Fibroblast of lung (primary cell): ENCODE results near the gene ARHGEF6. TPM values are rescaled to one million over a fixed set of nuclear protein-coding genes. Genes with fewer than 3 reads are reported as not detected.

Experiments used
- DNase-seq, 2 donors: peaks; one replicate each; pipeline versions ENCODE4 v3.0.0 to v3.0.0-alpha.2; 2010; ENCODE audit warnings: low read depth in 2 of 2
- H2AFZ ChIP-seq: 2 replicates; pipeline ENCODE4 v1.5.1; 2012; ENCODE audit warnings: low read length, control low read depth, inconsistent platforms
- H3K27ac ChIP-seq: 2 replicates; pipeline ENCODE4 v1.5.1; 2011; ENCODE audit warnings: low read length, control low read depth; ENCODE audit not compliant: insufficient read depth
- H3K27me3 ChIP-seq: 2 replicates; pipeline ENCODE4 v1.5.1; 2011; ENCODE audit warnings: mild to moderate bottlenecking, low read length; ENCODE audit not compliant: control insufficient read depth, insufficient read depth
- H3K36me3 ChIP-seq: 2 replicates; pipeline ENCODE4 v1.5.1; 2011; ENCODE audit warnings: low read length; ENCODE audit not compliant: control insufficient read depth, insufficient read depth
- H3K4me1 ChIP-seq: 2 replicates; pipeline ENCODE4 v1.5.1; 2011; ENCODE audit warnings: low read length; ENCODE audit not compliant: control insufficient read depth, insufficient read depth; ENCODE audit errors: extremely low read depth
- H3K4me2 ChIP-seq: 2 replicates; pipeline ENCODE4 v1.5.1; 2011; ENCODE audit warnings: low read length, control low read depth; ENCODE audit not compliant: insufficient read depth; ENCODE audit errors: extremely low read depth
- H3K4me3 ChIP-seq, 4 experiments: fragments of 200-600 bp in 1 of 4; sonication (generic) in 1 of 4; replicated peaks in 1 of 4; 2 replicates each; pipeline ENCODE4 v1.5.1; 2011 to 2016; ENCODE audit warnings: low read length in 4 of 4, low read depth in 3 of 4, mild to moderate bottlenecking in 3 of 4, control low read depth in 2 of 4, inconsistent platforms in 1 of 4, mixed read lengths in 1 of 4; ENCODE audit not compliant: insufficient read depth in 1 of 4; ENCODE audit errors: control extremely low read depth in 1 of 4
- H3K79me2 ChIP-seq: 2 replicates; pipeline ENCODE4 v1.5.1; 2012; ENCODE audit warnings: mild to moderate bottlenecking, low read length, inconsistent platforms; ENCODE audit not compliant: control insufficient read depth, insufficient read depth
- H3K9ac ChIP-seq: 2 replicates; pipeline ENCODE4 v1.5.1; 2011; ENCODE audit warnings: mild to moderate bottlenecking, low read length, control low read depth; ENCODE audit not compliant: insufficient read depth
- H3K9me3 ChIP-seq: 2 replicates; pipeline ENCODE4 v1.5.1; 2012; ENCODE audit warnings: low read depth, low read length; ENCODE audit not compliant: control insufficient read depth, insufficient read depth
- H4K20me1 ChIP-seq: 2 replicates; pipeline ENCODE4 v1.5.1; 2011; ENCODE audit warnings: low read length; ENCODE audit not compliant: control insufficient read depth, insufficient read depth; ENCODE audit errors: extremely low read depth
- CTCF ChIP-seq, 2 donors: IDR thresholded peaks in 1 of 2; conservative IDR thresholded peaks in 1 of 2; 1 replicate in 1 of 2; 2 replicates in 1 of 2; pipeline ENCODE4 v1.5.1; 2011 to 2012; ENCODE audit warnings: low read length in 2 of 2, control low read depth in 1 of 2, inconsistent platforms in 1 of 2, low read depth in 1 of 2, mild to moderate bottlenecking in 1 of 2
- EZH2 ChIP-seq: IDR thresholded peaks from 2 replicates; pipeline ENCODE4 v1.5.1; 2012; ENCODE audit warnings: low read length, control low read depth, mild to moderate bottlenecking; ENCODE audit errors: missing control alignments
- polyA plus RNA-seq, 2 donors: library from polyadenylated mRNA; depleted of rRNA in 1 of 2; stranded (reverse) in 1 of 2; unstranded in 1 of 2; fragments of >200 nt; gene quantifications; 2 replicates each; pipeline ENCODE4 v1.2.1, GENCODE V29; 2011 to 2012; ENCODE audit warnings: missing spikeins in 1 of 2
- total RNA-seq: library from RNA; depleted of rRNA; stranded (reverse); fragments of >200 nt; gene quantifications from 2 replicates; pipeline ENCODE4 v1.2.1, GENCODE V29; 2014

Gene ARHGEF6
- total and polyA plus RNA-seq, 2 donors (not counting 1 experiment from before 2014, with no cell fraction given), result 30.1 to 32.5 TPM

- Histone ChIP-seq H3K4me3 (no peak overlapping the region), H3K9me3 (no peaks in the 10 kb centered on the region), H3K36me3 (no peaks in the 10 kb centered on the region), H3K4me1 (no peaks in the 10 kb centered on the region), H3K27ac (no peak overlapping the region), H3K9ac (no peak overlapping the region), H3K4me2 (no peak overlapping the region), H2AFZ (no peak overlapping the region), H3K79me2 (no peaks in the 10 kb centered on the region), H3K27me3 (no peaks in the 10 kb centered on the region), H4K20me1 (no peaks in the 10 kb centered on the region)
- no peak for TF ChIP-seq CTCF (conservative IDR thresholded peaks at IDR 0.05 in 1 of 2, IDR thresholded peaks at IDR 0.05 in 1 of 2; ENCODE audit: low read depth in 1 of 2, low read length in 2 of 2)
- DNase-seq, result no peak
Measured at GRCh38 chrX:136630881-136631280, 149.9 kb downstream of the ARHGEF6 start.

- no peak overlapping the region for H3K27ac ChIP-seq
- H3K4me3 ChIP-seq, result no peak overlapping the region
- no peaks in the 10 kb centered on the region for H3K27me3 ChIP-seq
- no peak overlapping the region for H3K4me2 ChIP-seq
- no peaks in the 10 kb centered on the region for H3K79me2 ChIP-seq
- no peaks in the 10 kb centered on the region for H3K36me3 ChIP-seq
- DNase-seq, result no peak
- H2AFZ ChIP-seq, result no peak overlapping the region
- no peak overlapping the region for H3K9ac ChIP-seq
- no peaks in the 10 kb centered on the region for H3K9me3 ChIP-seq
- H3K4me1 ChIP-seq, result no peaks in the 10 kb centered on the region
- H4K20me1 ChIP-seq, result no peaks in the 10 kb centered on the region
- TF ChIP-seq EZH2, result no peak
- TF ChIP-seq CTCF (conservative IDR thresholded peaks at IDR 0.05 in 1 of 2, IDR thresholded peaks at IDR 0.05 in 1 of 2; ENCODE audit: low read depth in 1 of 2, low read length in 2 of 2), result no peak
Measured at GRCh38 chrX:136629084-136629750, 151.5 kb downstream of the ARHGEF6 start.

GRCh38 chrX:136627409-136627808, 153.3 kb downstream of the ARHGEF6 start:
- Histone ChIP-seq H3K36me3 (no peaks in the 10 kb centered on the region), H4K20me1 (no peaks in the 10 kb centered on the region), H3K79me2 (no peaks in the 10 kb centered on the region), H3K4me1 (no peaks in the 10 kb centered on the region), H3K27me3 (no peaks in the 10 kb centered on the region), H3K4me2 (no peak overlapping the region), H3K9ac (no peak overlapping the region), H3K4me3 (no peak overlapping the region), H3K27ac (no peak overlapping the region), H2AFZ (no peak overlapping the region), H3K9me3 (no peaks in the 10 kb centered on the region)
- DNase-seq, result no peak
- TF ChIP-seq EZH2 (no peak), CTCF (conservative IDR thresholded peaks at IDR 0.05 in 1 of 2, IDR thresholded peaks at IDR 0.05 in 1 of 2; ENCODE audit: low read depth in 1 of 2, low read length in 2 of 2) (no peak)
